ENCODE data around the gene CEP128. TPM values are rescaled to one million over a fixed set of nuclear protein-coding genes. Genes with fewer than 3 reads are reported as not detected.

The CEP128 gene
- total RNA-seq, 5 donors from 2014 or later (not counting 1 experiment from before 2014, with no cell fraction given) = 12.6 to 24.8 (median 15.2) TPM

DNA sequence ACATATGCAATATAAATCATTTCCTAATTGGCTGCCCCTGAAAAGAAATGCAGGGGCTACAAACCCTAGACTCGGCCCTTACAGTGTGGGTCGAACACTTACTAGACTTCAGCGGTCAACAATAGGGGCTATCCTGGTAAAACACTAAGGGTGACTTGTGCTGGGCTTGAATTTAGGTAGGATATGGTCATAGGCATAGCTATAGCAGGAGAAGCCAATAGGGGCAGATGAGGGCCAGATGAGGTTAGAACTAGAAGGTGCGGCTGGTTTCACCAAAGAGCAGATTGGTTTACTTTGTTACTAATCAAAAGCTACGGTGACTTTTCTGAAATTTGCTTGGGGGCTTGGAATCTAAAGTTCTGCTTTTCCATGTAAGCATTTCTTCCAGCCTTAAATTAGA, 447.9 kb downstream of the CEP128 start:
- Mint-ChIP-seq H3K4me1 (peaks cover 0 to 10% (median 10%) of the 10 kb centered on the region in 3 donors), H3K4me3 (no peak overlapping the region), H3K36me3 (peaks cover 6% of the 10 kb centered on the region), H3K27ac (no peak overlapping the region), H3K9me3 (no peaks in the 10 kb centered on the region), H3K27me3 (no peaks in the 10 kb centered on the region)
- no peak overlapping the region for H3K4me3 ChIP-seq (ENCODE audit: control insufficient read depth in 1 of 2, extremely low read depth in 1 of 2, low read length in 1 of 2)
- no peaks in the 10 kb centered on the region for H3K27me3 ChIP-seq (replicated peaks in 1 of 2; ENCODE audit: control insufficient read depth in 2 of 2, extremely low read depth in 1 of 2, insufficient read depth in 2 of 2, low read length in 1 of 2)
- no peaks in the 10 kb centered on the region for H3K4me1 ChIP-seq (ENCODE audit: control insufficient read depth in 1 of 2, extremely low read depth in 1 of 2, insufficient read depth in 2 of 2, low read length in 2 of 2)
- ChIA-PET POLR2A (no interaction called here), CTCF (no interaction called here)
- ATAC-seq (replicated peaks in 1 of 4) (no peak), DNase-seq (no peak)
- no peak overlapping the region for H3K27ac ChIP-seq (ENCODE audit: low read length)
- H3K9me3 ChIP-seq = no peaks in the 10 kb centered on the region
- WGBS (ENCODE audit: insufficient coverage) = 98% methylated on average over 4 of the region's 5 CpGs
- H3K36me3 ChIP-seq (ENCODE audit: control insufficient read depth in 2 of 2, extremely low read depth in 1 of 2, insufficient read depth in 1 of 2, low read length in 1 of 2) = no peaks in the 10 kb centered on the region

DNA sequence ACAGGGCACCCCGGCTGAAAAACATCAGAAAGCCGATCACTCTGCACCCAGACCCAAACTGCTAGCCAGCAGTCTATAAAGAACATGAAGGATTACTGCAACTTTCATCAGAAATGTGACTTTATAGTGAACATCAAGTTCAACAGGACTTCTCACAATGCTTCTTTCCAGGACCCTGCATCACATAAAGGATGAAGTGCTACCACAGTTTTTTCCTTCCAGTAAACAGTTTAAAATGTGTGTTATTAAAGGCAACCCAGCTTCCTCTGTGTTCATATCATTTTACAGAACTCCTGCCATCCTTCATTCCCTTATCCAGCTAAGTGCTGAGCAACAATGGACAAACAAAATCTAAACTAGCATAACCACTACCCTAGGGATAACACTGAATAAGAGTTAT, 449.9 kb downstream of the CEP128 start:
- DNase-seq (no peak), ATAC-seq (replicated peaks in 1 of 4) (no peak)
- no peaks in the 10 kb centered on the region for H3K36me3 ChIP-seq (ENCODE audit: control insufficient read depth in 2 of 2, extremely low read depth in 1 of 2, insufficient read depth in 1 of 2, low read length in 1 of 2)
- no peaks in the 10 kb centered on the region for H3K9me3 Mint-ChIP-seq
- no peak overlapping the region for H3K4me3 ChIP-seq (ENCODE audit: control insufficient read depth in 1 of 2, extremely low read depth in 1 of 2, low read length in 1 of 2)
- H3K4me3 Mint-ChIP-seq = no peak overlapping the region
- peaks cover 0 to 10% (median 10%) of the 10 kb centered on the region in 3 donors for H3K4me1 Mint-ChIP-seq
- H3K27ac ChIP-seq (ENCODE audit: low read length) = no peak overlapping the region
- H3K27me3 Mint-ChIP-seq = no peaks in the 10 kb centered on the region
- WGBS (ENCODE audit: insufficient coverage) = 76% methylated on average over 2 of the region's 2 CpGs
- no peaks in the 10 kb centered on the region for H3K9me3 ChIP-seq
- ChIA-PET CTCF (no interaction called here), POLR2A (no interaction called here)
- H3K4me1 ChIP-seq (ENCODE audit: control insufficient read depth in 1 of 2, extremely low read depth in 1 of 2, insufficient read depth in 2 of 2, low read length in 2 of 2) = no peaks in the 10 kb centered on the region
- H3K27ac Mint-ChIP-seq = no peak overlapping the region
- H3K36me3 Mint-ChIP-seq = peaks cover 6% of the 10 kb centered on the region
- H3K27me3 ChIP-seq (replicated peaks in 1 of 2; ENCODE audit: control insufficient read depth in 2 of 2, extremely low read depth in 1 of 2, insufficient read depth in 2 of 2, low read length in 1 of 2) = no peaks in the 10 kb centered on the region

- H3K4me1 Mint-ChIP-seq = peaks cover 0 to 10% (median 10%) of the 10 kb centered on the region in 3 donors
- Histone ChIP-seq H3K4me1 (ENCODE audit: control insufficient read depth in 1 of 2, extremely low read depth in 1 of 2, insufficient read depth in 2 of 2, low read length in 2 of 2) (no peaks in the 10 kb centered on the region), H3K36me3 (ENCODE audit: control insufficient read depth in 2 of 2, extremely low read depth in 1 of 2, insufficient read depth in 1 of 2, low read length in 1 of 2) (no peaks in the 10 kb centered on the region), H3K9me3 (no peaks in the 10 kb centered on the region), H3K4me3 (ENCODE audit: control insufficient read depth in 1 of 2, extremely low read depth in 1 of 2, low read length in 1 of 2) (no peak overlapping the region), H3K27me3 (replicated peaks in 1 of 2; ENCODE audit: control insufficient read depth in 2 of 2, extremely low read depth in 1 of 2, insufficient read depth in 2 of 2, low read length in 1 of 2) (no peaks in the 10 kb centered on the region), H3K27ac (ENCODE audit: low read length) (no peak overlapping the region)
- H3K9me3 Mint-ChIP-seq = no peaks in the 10 kb centered on the region
- ChIA-PET POLR2A (no interaction called here), CTCF (no interaction called here)
- H3K27me3 Mint-ChIP-seq = no peaks in the 10 kb centered on the region
- peaks cover 3% of the 10 kb centered on the region for H3K36me3 Mint-ChIP-seq
- DNase-seq (no peak), ATAC-seq (replicated peaks in 1 of 4) (no peak)
- H3K4me3 Mint-ChIP-seq = no peak overlapping the region
- WGBS (ENCODE audit: insufficient coverage) = 13% methylated on average over 2 of the region's 4 CpGs
- H3K27ac Mint-ChIP-seq = no peak overlapping the region
Measured at GRCh38 chr14:80491131-80491530, 450.4 kb downstream of the CEP128 start.

- Mint-ChIP-seq H3K27ac (no peak overlapping the region), H3K9me3 (no peaks in the 10 kb centered on the region), H3K36me3 (peaks cover 3% of the 10 kb centered on the region), H3K4me3 (no peak overlapping the region), H3K4me1 (peaks cover 0 to 10% (median 10%) of the 10 kb centered on the region in 3 donors), H3K27me3 (no peaks in the 10 kb centered on the region)
- no peak overlapping the region for H3K4me3 ChIP-seq (ENCODE audit: control insufficient read depth in 1 of 2, extremely low read depth in 1 of 2, low read length in 1 of 2)
- H3K27ac ChIP-seq (ENCODE audit: low read length) = no peak overlapping the region
- no CpG with 5 or more reads among the region's 3 CpGs for WGBS (ENCODE audit: insufficient coverage)
- H3K27me3 ChIP-seq (replicated peaks in 1 of 2; ENCODE audit: control insufficient read depth in 2 of 2, extremely low read depth in 1 of 2, insufficient read depth in 2 of 2, low read length in 1 of 2) = no peaks in the 10 kb centered on the region
- H3K36me3 ChIP-seq (ENCODE audit: control insufficient read depth in 2 of 2, extremely low read depth in 1 of 2, insufficient read depth in 1 of 2, low read length in 1 of 2) = no peaks in the 10 kb centered on the region
- no peaks in the 10 kb centered on the region for H3K9me3 ChIP-seq
- CTCF ChIA-PET = no interaction called here
- DNase-seq (no peak), ATAC-seq (replicated peaks in 1 of 4) (no peak)
- POLR2A ChIA-PET = interaction anchor here in 1 of 2 donors (0.7 kb wide), 1 partner anchor 32 kb away, joined by 5 read pairs; no protein-coding TSS in a partner anchor
- no peaks in the 10 kb centered on the region for H3K4me1 ChIP-seq (ENCODE audit: control insufficient read depth in 1 of 2, extremely low read depth in 1 of 2, insufficient read depth in 2 of 2, low read length in 2 of 2)
Measured at GRCh38 chr14:80489513-80489912, 452.0 kb downstream of the CEP128 start.

DNA sequence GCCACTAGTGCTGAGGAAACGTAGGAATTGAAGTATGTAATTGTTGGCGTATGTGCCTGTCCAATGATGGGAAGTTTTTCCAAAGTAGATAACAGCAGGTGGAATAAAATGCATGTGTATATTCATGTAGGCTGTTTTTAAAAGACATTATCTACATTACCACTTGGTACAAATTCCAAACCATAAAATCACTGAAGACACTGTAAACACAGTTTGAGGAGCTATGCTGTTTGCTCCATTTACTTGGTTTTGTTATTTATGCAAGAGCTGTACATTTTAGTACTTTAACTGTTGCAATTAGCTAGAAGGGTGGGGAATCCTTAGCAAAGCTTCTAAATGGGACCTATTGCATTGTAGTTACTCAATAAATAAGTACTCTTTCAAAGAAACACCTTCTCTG, 455.8 kb downstream of the CEP128 start:
- no peaks in the 10 kb centered on the region for H3K9me3 ChIP-seq
- no peaks in the 10 kb centered on the region for H3K9me3 Mint-ChIP-seq
- H3K27ac Mint-ChIP-seq = no peak overlapping the region
- H3K36me3 Mint-ChIP-seq = peaks cover 3% of the 10 kb centered on the region
- ChIA-PET POLR2A (no interaction called here), CTCF (no interaction called here)
- no peak overlapping the region for H3K4me3 Mint-ChIP-seq
- H3K27ac ChIP-seq (ENCODE audit: low read length) = no peak overlapping the region
- DNase-seq = no peak
- ATAC-seq (replicated peaks in 1 of 4) = no peak
- no CpG with 5 or more reads among the region's 2 CpGs for WGBS (ENCODE audit: insufficient coverage)
- H3K4me1 Mint-ChIP-seq = no peaks in the 10 kb centered on the region
- no peak overlapping the region for H3K4me3 ChIP-seq (ENCODE audit: control insufficient read depth in 1 of 2, extremely low read depth in 1 of 2, low read length in 1 of 2)
- no peaks in the 10 kb centered on the region for H3K36me3 ChIP-seq (ENCODE audit: control insufficient read depth in 2 of 2, extremely low read depth in 1 of 2, insufficient read depth in 1 of 2, low read length in 1 of 2)
- H3K27me3 Mint-ChIP-seq = no peaks in the 10 kb centered on the region
- H3K4me1 ChIP-seq (ENCODE audit: control insufficient read depth in 1 of 2, extremely low read depth in 1 of 2, insufficient read depth in 2 of 2, low read length in 2 of 2) = no peaks in the 10 kb centered on the region
- H3K27me3 ChIP-seq (replicated peaks in 1 of 2; ENCODE audit: control insufficient read depth in 2 of 2, extremely low read depth in 1 of 2, insufficient read depth in 2 of 2, low read length in 1 of 2) = no peaks in the 10 kb centered on the region

GRCh38 chr14:80483331-80483730, 458.2 kb downstream of the CEP128 start:
- H3K27ac Mint-ChIP-seq = no peak overlapping the region
- Histone ChIP-seq H3K36me3 (ENCODE audit: control insufficient read depth in 2 of 2, extremely low read depth in 1 of 2, insufficient read depth in 1 of 2, low read length in 1 of 2) (no peaks in the 10 kb centered on the region), H3K27ac (ENCODE audit: low read length) (no peak overlapping the region), H3K4me1 (ENCODE audit: control insufficient read depth in 1 of 2, extremely low read depth in 1 of 2, insufficient read depth in 2 of 2, low read length in 2 of 2) (no peaks in the 10 kb centered on the region), H3K4me3 (ENCODE audit: control insufficient read depth in 1 of 2, extremely low read depth in 1 of 2, low read length in 1 of 2) (no peak overlapping the region), H3K9me3 (no peaks in the 10 kb centered on the region), H3K27me3 (replicated peaks in 1 of 2; ENCODE audit: control insufficient read depth in 2 of 2, extremely low read depth in 1 of 2, insufficient read depth in 2 of 2, low read length in 1 of 2) (no peaks in the 10 kb centered on the region)
- H3K4me3 Mint-ChIP-seq = no peak overlapping the region
- H3K4me1 Mint-ChIP-seq = no peaks in the 10 kb centered on the region
- POLR2A ChIA-PET = no interaction called here
- ATAC-seq (replicated peaks in 1 of 4) (no peak), DNase-seq (no peak)
- H3K9me3 Mint-ChIP-seq = no peaks in the 10 kb centered on the region
- CTCF ChIA-PET = no interaction called here
- H3K36me3 Mint-ChIP-seq = peaks cover 3% of the 10 kb centered on the region
- H3K27me3 Mint-ChIP-seq = no peaks in the 10 kb centered on the region
- 100% methylated on average over 2 of the region's 2 CpGs for WGBS (ENCODE audit: insufficient coverage)
